MCF 10A (cell line): ENCODE data around the gene GARS1. TPM values are rescaled to one million over a fixed set of nuclear protein-coding genes. Genes with fewer than 3 reads are reported as not detected.

Experiments
- BruUV-seq: library from RNA; stranded (reverse); fragments of 400-500 nt; replicated peaks from 2 replicates; lab custom pipeline; 2021; lab: Mats Ljungman, UMichigan
- CTCF ChIA-PET: fragments of 300-600 bp; sonication (Branson Sonifier 250); formaldehyde crosslinking; extraction: SDS; loops from one replicate; lab custom pipeline; 2021; ENCODE audit warnings: antibody characterized with exemption, inconsistent platforms; lab: Yijun Ruan, JAX
- POLR2A ChIA-PET: fragments of 300-600, 350-650 bp; sonication (Branson Sonifier 250); formaldehyde crosslinking; extraction: SDS; loops from one replicate; lab custom pipeline; 2020; ENCODE audit warnings: antibody characterized with exemption, inconsistent platforms; lab: Yijun Ruan, JAX
- DNase-seq: peaks from one replicate; pipeline ENCODE4 v3.0.0-alpha.2; 2018; ENCODE audit not compliant: unreplicated experiment
- H3K27ac Mint-ChIP-seq: one replicate; pipeline ENCODE4 v1.8.0; 2022; ENCODE audit warnings: mild to moderate bottlenecking, low read depth, mixed read lengths; ENCODE audit not compliant: unreplicated experiment
- H3K27me3 Mint-ChIP-seq: one replicate; pipeline ENCODE4 v1.8.0; 2022; ENCODE audit warnings: mixed read lengths; ENCODE audit not compliant: insufficient read depth, unreplicated experiment
- H3K36me3 Mint-ChIP-seq: one replicate; pipeline ENCODE4 v1.8.0; 2022; ENCODE audit warnings: mild to moderate bottlenecking, moderate library complexity, mixed read lengths; ENCODE audit not compliant: insufficient read depth, unreplicated experiment
- H3K4me1 Mint-ChIP-seq: one replicate; pipeline ENCODE4 v1.8.0; 2022; ENCODE audit warnings: mixed read lengths; ENCODE audit not compliant: insufficient read depth, unreplicated experiment
- H3K4me3 Mint-ChIP-seq: one replicate; pipeline ENCODE4 v1.8.0; 2022; ENCODE audit warnings: mild to moderate bottlenecking, moderate library complexity, mixed read lengths; ENCODE audit not compliant: unreplicated experiment
- H3K9me3 Mint-ChIP-seq: one replicate; pipeline ENCODE4 v1.8.0; 2022; ENCODE audit warnings: mixed read lengths; ENCODE audit not compliant: unreplicated experiment
- CTCF ChIP-seq: fragments of 200-600 bp; IDR thresholded peaks from one replicate; pipeline ENCODE4 v1.8.0; 2022; ENCODE audit warnings: antibody characterized with exemption, mild to moderate bottlenecking; ENCODE audit not compliant: unreplicated experiment
- intact Hi-C: fragments of 100-400 bp; cut with micrococcal nuclease; formaldehyde crosslinking; loops from 2 replicates; pipeline ENCODE4 v1.14.1; 2022
- total RNA-seq: library from RNA; stranded (reverse); gene quantifications from 2 replicates; pipeline ENCODE4 v1.2.3, GENCODE V29; 2022

Gene GARS1
- total RNA-seq, 1 experiment from 2014 or later = 386 TPM

- no peak for TF ChIP-seq CTCF
- no peak overlapping the region for H3K27ac Mint-ChIP-seq
- H3K27me3 Mint-ChIP-seq = no peaks in the 10 kb centered on the region
- CTCF ChIA-PET = no interaction called here
- intact Hi-C loops = no loop called here
- no peak for DNase-seq
- no peaks in the 10 kb centered on the region for H3K4me1 Mint-ChIP-seq
- H3K4me3 Mint-ChIP-seq = no peak overlapping the region
- TSS peak; percentile 3 for BruUV-seq
- POLR2A ChIA-PET = no interaction called here
- peaks cover 37% of the 10 kb centered on the region for H3K36me3 Mint-ChIP-seq
- no peaks in the 10 kb centered on the region for H3K9me3 Mint-ChIP-seq
These were observed 53.1 kb downstream of the GARS1 start for GRCh38 chr7:30647589-30648364.

- no peaks in the 10 kb centered on the region for H3K9me3 Mint-ChIP-seq
- no peak overlapping the region for H3K4me3 Mint-ChIP-seq
- no peak overlapping the region for H3K27ac Mint-ChIP-seq
- intact Hi-C loops = no loop called here
- POLR2A ChIA-PET = no interaction called here
- no TSS peak for BruUV-seq
- DNase-seq = no peak
- peaks cover 28% of the 10 kb centered on the region for H3K36me3 Mint-ChIP-seq
- H3K27me3 Mint-ChIP-seq = no peaks in the 10 kb centered on the region
- H3K4me1 Mint-ChIP-seq = no peaks in the 10 kb centered on the region
- no peak for TF ChIP-seq CTCF
- CTCF ChIA-PET = no interaction called here
These were observed 54.3 kb downstream of the GARS1 start for GRCh38 chr7:30648744-30649540.

GRCh38 chr7:30649717-30650420 lies 55.2 kb downstream of the GARS1 start:
- POLR2A ChIA-PET = interaction anchor here (1.7 kb wide), 1 partner anchor 11 kb away, joined by 5 read pairs; no protein-coding TSS in a partner anchor
- H3K36me3 Mint-ChIP-seq = peaks cover 20% of the 10 kb centered on the region
- H3K27ac Mint-ChIP-seq = no peak overlapping the region
- BruUV-seq = no TSS peak
- H3K4me3 Mint-ChIP-seq = no peak overlapping the region
- no peak for TF ChIP-seq CTCF
- H3K4me1 Mint-ChIP-seq = no peaks in the 10 kb centered on the region
- DNase-seq = no peak
- H3K9me3 Mint-ChIP-seq = no peaks in the 10 kb centered on the region
- CTCF ChIA-PET = no interaction called here
- no peaks in the 10 kb centered on the region for H3K27me3 Mint-ChIP-seq
- intact Hi-C loops = no loop called here
